ENCODE data around the gene NEK9.

Gene NEK9

GRCh38 chr14:75140620-75141019 is 13.8 kb upstream of the NEK9 start:
- no peak overlapping the region for H3K4me3 ChIP-seq (IDR thresholded peaks at IDR 0.05; ENCODE audit: insufficient read depth, low read depth, low read length)
- no peaks in the 10 kb centered on the region for H3K27me3 ChIP-seq (ENCODE audit: insufficient read depth, low read depth)
- H3K79me2 ChIP-seq (ENCODE audit: insufficient read depth, low read depth) = peaks cover 7% of the 10 kb centered on the region; the same call in 1 of the 2 replicates
- H3K36me3 ChIP-seq (ENCODE audit: insufficient read depth) = no peaks in the 10 kb centered on the region
- no peaks in the 10 kb centered on the region for H4K20me1 ChIP-seq (ENCODE audit: insufficient read depth)
- H3K4me2 ChIP-seq = no peak overlapping the region
- no peak for TF ChIP-seq CTCF (conservative IDR thresholded peaks at IDR 0.05; ENCODE audit: low read depth, low read length)
- H3K4me1 ChIP-seq (ENCODE audit: low read depth, poor library complexity, severe bottlenecking) = peaks cover 17% of the 10 kb centered on the region
- H3K9ac ChIP-seq = no peak overlapping the region
- H2AFZ ChIP-seq (ENCODE audit: low read depth) = no peak overlapping the region
- no peak overlapping the region for H3K27ac ChIP-seq

- no peak for TF ChIP-seq CTCF (conservative IDR thresholded peaks at IDR 0.05; ENCODE audit: low read depth, low read length)
- H3K9ac ChIP-seq = no peak overlapping the region
- no peak overlapping the region for H2AFZ ChIP-seq (ENCODE audit: low read depth)
- no peak overlapping the region for H3K27ac ChIP-seq
- no peaks in the 10 kb centered on the region for H4K20me1 ChIP-seq (ENCODE audit: insufficient read depth)
- no peak overlapping the region for H3K4me3 ChIP-seq (IDR thresholded peaks at IDR 0.05; ENCODE audit: insufficient read depth, low read depth, low read length)
- H3K79me2 ChIP-seq (ENCODE audit: insufficient read depth, low read depth) = peaks cover 7% of the 10 kb centered on the region; the same call in 1 of the 2 replicates
- no peaks in the 10 kb centered on the region for H3K36me3 ChIP-seq (ENCODE audit: insufficient read depth)
- H3K4me1 ChIP-seq (ENCODE audit: low read depth, poor library complexity, severe bottlenecking) = peaks cover 17% of the 10 kb centered on the region
- H3K27me3 ChIP-seq (ENCODE audit: insufficient read depth, low read depth) = no peaks in the 10 kb centered on the region
- peak overlapping the region; percentile 76 for H3K4me2 ChIP-seq
Observed at GRCh38 chr14:75139185-75139584, 12.3 kb upstream of the NEK9 start.

GRCh38 chr14:75138492-75138891 is 11.6 kb upstream of the NEK9 start:
- no peak overlapping the region for H3K4me3 ChIP-seq (IDR thresholded peaks at IDR 0.05; ENCODE audit: insufficient read depth, low read depth, low read length)
- no peaks in the 10 kb centered on the region for H4K20me1 ChIP-seq (ENCODE audit: insufficient read depth)
- H3K36me3 ChIP-seq (ENCODE audit: insufficient read depth) = no peaks in the 10 kb centered on the region
- peak overlapping the region; percentile 76 for H3K4me2 ChIP-seq
- H2AFZ ChIP-seq (ENCODE audit: low read depth) = no peak overlapping the region
- H3K79me2 ChIP-seq (ENCODE audit: insufficient read depth, low read depth) = peaks cover 7% of the 10 kb centered on the region; the same call in 1 of the 2 replicates
- no peak overlapping the region for H3K9ac ChIP-seq
- H3K4me1 ChIP-seq (ENCODE audit: low read depth, poor library complexity, severe bottlenecking) = peaks cover 17% of the 10 kb centered on the region
- no peak for TF ChIP-seq CTCF (conservative IDR thresholded peaks at IDR 0.05; ENCODE audit: low read depth, low read length)
- no peaks in the 10 kb centered on the region for H3K27me3 ChIP-seq (ENCODE audit: insufficient read depth, low read depth)
- no peak overlapping the region for H3K27ac ChIP-seq

GRCh38 chr14:75134644-75135043 is 7.8 kb upstream of the NEK9 start:
- no peak overlapping the region for H3K4me2 ChIP-seq
- no peak overlapping the region for H3K9ac ChIP-seq
- peaks cover 17% of the 10 kb centered on the region for H3K4me1 ChIP-seq (ENCODE audit: low read depth, poor library complexity, severe bottlenecking)
- no peak overlapping the region for H3K27ac ChIP-seq
- H3K36me3 ChIP-seq (ENCODE audit: insufficient read depth) = no peaks in the 10 kb centered on the region
- H3K27me3 ChIP-seq (ENCODE audit: insufficient read depth, low read depth) = no peaks in the 10 kb centered on the region
- no peaks in the 10 kb centered on the region for H4K20me1 ChIP-seq (ENCODE audit: insufficient read depth)
- H3K79me2 ChIP-seq (ENCODE audit: insufficient read depth, low read depth) = peaks cover 7% of the 10 kb centered on the region; the same call in 1 of the 2 replicates
- H2AFZ ChIP-seq (ENCODE audit: low read depth) = no peak overlapping the region
- no peak overlapping the region for H3K4me3 ChIP-seq (IDR thresholded peaks at IDR 0.05; ENCODE audit: insufficient read depth, low read depth, low read length)
- no peak for TF ChIP-seq CTCF (conservative IDR thresholded peaks at IDR 0.05; ENCODE audit: low read depth, low read length)

Data from KMS-11 (cell line).